ENCODE measurements around the gene MICAL2.

Gene MICAL2

DNA sequence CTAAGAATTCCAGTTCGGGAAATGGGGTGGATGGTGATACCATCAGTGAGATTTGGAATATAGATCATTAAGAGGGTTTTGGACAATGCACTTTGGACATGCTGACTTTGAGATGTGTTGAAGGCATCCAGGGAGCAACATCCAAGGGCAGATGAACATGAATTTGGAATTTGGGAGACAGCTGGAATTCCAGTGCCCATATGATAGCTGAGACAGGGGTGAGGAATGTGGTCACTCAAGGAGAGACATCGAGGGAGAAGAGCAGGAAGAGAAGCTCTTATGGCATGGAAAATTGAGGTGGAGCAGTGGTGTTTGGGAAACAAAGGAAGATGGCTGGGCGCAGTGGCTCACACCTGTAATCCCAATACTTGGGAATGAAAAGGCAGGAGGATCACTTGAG lies 11.8 kb upstream of the MICAL2 start:
- DNase-seq, result no peak

- peak; percentile 48 to 77 (median 62) for DNase-seq
Observed at GRCh38 chr11:12099132-12099873, 11.1 kb upstream of the MICAL2 start.

- DNase-seq, result no peak
Observed at GRCh38 chr11:12100429-12100828, 10.0 kb upstream of the MICAL2 start.

DNA sequence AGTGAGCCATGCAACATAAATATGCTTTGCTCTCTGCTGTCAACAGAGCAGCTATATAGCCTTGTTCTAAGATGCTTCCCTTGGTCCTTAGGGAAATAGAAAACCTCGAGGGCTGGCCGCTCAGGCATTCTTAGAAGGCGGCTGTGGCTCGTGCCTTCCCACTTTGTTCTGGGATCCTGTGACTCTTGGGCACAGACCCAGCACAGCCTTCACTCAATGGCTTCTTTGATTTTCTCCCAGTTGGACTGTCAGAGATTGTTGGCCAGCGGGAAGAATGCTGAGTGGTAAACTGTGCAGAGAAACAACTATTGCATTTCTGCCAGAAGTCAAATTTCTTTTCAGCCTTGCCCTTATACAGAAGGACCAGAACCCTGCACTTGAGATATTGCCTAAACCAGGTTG lies 9.5 kb upstream of the MICAL2 start:
- no peak for DNase-seq

DNA sequence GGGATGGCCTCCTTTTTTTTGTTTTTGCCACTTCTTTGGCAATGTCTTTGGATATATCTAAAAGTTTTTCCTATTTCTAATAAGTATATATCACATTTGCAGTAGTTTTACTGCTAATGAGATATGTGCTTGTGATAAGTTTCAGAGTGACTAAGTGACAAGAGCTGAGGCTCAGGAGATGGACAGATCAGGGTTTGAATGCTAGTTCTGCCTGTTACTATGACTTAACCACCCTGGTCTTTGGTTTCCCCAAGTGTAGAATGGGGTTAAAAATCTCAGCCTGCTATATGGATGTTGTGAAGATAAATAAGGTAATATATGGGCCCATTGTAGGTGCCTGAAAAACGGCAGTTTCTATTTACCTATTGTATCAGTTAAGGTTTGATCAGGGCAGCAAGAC lies 9.1 kb upstream of the MICAL2 start:
- no peak for DNase-seq

DNA sequence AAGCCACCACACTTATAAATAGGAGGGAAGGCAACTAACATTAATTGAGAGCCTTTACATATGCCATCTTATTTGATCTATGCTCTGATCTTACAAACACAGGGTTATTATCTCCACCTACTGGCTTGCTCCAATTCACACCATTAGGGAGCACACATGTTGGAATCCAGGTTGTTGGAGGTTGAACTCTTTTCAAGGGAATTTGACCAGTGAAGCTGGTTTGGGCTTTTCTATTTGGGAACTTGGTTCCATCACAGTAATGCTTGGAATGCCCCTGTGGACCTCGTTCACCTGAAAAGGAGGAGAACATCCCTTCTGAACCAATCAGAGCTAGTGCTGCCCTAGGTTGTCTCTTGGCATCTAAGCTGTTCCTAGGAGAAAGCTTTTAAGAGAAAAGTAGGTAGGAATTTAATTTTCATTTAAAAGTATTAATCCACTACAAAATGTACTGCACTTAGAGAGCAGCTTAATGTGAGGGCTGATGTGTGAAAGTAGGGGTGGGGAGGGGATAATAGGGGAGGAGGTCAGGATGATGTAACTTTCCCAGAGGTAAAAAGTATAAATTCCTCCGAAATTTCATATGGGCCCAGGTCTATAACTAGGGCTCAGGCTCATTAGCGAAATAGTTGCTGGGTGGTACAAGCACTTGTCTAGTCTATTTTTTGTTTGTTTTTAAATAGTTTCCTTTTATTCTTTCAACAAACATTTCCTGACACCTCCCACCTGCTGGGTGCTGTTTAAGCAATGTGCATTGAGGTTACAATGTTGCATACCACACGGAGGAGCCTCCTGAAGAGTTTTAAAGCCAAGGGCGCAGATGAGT lies 7.6 kb upstream of the MICAL2 start:
- DNase-seq, result no peak

DNA sequence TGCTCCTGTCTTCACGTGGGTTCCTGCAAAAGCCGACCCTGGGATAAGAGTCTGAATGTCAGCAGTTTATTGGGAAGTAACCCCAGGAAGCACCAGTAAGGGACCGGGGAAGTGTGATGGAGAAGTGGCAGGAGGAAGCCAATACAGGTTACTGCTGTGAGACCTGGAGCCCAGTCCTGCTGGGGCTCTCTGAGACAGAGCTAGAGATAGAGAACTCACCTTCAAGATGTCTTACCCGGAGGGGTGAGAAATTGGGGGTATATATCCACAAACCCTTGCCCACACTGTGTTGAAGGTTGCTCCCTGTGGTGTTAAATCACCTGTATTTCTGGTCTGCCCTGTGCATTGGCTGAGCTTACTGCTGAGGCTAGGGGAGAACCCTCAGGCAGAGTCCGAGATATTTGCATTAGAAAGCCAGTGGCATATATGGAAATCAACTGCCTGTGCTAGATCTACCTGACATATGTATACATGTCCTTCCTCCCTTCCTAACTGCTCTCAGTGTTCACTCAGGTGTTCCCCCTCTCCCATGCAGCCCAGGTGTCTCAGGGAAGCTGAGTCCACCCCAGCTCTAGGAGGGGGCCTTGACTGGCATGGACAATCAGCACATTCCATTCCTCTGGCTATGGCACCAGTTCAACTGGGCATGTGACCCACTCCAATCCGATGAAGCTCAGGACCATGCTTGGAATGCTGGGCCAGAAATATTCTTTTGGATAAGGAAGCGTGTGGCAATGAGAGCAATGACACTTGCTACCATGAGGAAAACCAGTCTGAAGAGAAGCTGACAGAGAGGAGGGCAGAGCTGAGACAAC lies 6.8 kb upstream of the MICAL2 start:
- no peak for DNase-seq

- peak in 1 of 4 experiments; percentile 32 for DNase-seq
Observed at GRCh38 chr11:12105471-12105870, 4.9 kb upstream of the MICAL2 start.

- no peak for DNase-seq
Observed at GRCh38 chr11:12106101-12106500, 4.3 kb upstream of the MICAL2 start.

DNA sequence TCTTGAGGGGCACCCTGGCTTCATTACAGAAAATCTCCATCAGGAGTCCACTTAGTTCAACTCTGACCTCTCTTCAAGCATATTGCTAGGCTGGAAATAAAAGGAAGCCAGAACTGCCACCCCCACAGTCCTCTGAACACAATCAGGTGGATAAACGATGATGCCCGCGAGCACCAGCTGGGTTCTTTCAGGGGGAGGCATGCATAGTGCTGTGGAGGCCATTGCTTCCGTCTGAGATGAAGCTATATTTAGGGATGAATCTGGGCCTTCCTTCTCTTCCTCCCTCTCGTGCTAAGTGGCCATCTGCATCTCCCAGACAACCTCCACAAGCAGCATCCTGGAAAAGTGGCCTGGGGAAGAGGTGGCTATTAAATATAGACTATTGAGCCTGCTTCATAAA lies 3.9 kb upstream of the MICAL2 start:
- no peak for DNase-seq

GRCh38 chr11:12108875-12109453 lies 1.4 kb upstream of the MICAL2 start:
- DNase-seq, result no peak

DNA sequence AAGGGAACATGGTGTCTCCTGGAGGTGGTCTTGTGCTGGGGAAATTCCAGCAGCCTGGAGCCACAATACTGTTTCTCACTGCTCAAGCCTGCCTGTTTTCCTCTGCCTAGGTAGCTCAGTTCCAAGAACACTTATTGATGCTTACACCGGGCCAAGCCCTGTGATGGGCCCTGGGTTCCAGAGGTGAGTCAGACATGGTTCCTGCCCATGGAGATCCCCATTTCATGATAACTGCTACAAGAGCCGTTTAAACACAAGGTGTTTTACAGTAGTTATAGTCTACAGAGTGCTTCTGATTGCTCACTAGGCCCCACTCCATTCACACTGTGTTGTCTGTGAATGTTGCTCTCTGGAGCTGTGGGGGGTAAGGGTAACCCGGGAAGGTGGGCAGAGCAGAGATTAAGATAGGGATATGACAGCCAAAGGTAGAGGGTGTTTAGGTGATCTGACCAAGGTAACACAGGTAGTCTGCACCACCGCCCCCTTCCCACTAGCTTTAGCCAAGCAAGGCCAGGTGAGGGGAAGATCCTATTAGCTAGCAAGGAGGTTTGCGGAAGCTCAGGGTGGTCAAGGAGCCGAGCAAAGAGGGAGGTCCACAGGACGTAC lies 696 bp upstream of the MICAL2 start:
- no peak for DNase-seq

- peak in 3 of 4 experiments; percentile 43 to 61 (median 58) for DNase-seq
Observed at GRCh38 chr11:12110714-12111548, 541 bp downstream of the MICAL2 start.

DNA sequence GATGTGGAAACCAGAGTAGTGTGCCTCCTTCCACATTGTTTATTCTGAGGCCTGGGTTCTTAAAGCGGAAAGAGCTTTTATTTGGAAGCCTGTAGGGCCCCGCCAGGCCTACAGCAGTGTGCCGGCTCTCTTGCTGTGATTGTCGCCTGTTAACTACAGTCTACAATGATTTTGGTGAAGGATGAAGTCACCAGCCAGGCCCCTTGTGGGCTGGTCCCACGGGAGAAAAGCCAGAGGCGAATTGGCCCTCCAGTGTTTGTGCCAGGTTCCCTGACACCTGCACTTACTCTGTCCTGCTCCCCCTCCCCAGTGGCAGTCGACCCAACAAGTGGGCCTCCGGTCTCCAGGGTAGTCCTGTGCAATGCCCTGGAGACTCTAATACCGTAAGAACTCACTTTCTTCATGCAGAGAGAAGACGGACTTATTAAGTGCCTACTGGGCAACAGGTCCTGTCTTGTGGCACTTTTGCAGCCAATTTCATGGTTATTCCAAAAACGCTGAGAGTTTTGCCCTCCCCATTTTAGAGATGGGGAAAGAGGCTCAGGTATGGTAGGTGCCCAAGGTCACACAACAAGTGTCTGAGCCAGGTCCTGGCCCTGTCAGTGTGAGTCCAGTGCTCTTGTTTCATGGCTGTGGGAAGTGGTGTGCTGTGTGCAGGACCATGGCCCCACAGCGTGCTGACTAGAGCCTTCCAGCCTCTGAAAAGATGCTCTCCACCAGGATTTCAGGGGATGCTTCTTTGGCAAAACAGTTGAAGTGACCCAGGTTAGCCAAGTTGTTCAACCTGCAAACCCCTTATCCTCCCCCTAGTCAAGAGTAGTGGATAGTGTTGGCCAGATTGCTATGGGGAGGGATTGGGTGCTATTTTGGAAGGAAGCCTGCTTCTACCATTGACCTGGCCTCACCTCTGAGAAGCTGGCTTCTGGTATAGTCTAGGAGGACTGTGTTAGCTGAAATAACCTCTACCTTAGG lies 1.4 kb downstream of the MICAL2 start:
- DNase-seq, result no peak

GRCh38 chr11:12112750-12113149 lies 2.4 kb downstream of the MICAL2 start:
- DNase-seq, result no peak

DNA sequence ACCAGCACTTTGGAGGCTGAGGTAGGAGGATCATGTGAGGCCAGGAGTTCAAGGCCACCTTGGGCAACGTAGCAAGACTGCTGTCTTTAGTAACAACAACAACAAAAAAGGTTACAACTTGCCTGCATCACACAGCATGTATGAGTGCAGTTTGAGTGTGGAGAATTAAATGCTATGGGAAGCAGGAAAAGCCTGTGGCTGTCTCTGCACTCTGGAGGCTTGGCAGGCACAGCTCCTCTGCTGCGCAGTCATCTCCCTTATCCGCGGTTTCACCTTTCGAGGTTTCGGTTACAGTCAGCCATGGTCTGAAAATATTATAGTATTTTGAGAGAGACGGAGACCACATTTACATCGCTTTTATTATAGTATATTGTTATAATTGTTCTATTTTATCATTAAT lies 2.9 kb downstream of the MICAL2 start:
- no peak for DNase-seq

DNA sequence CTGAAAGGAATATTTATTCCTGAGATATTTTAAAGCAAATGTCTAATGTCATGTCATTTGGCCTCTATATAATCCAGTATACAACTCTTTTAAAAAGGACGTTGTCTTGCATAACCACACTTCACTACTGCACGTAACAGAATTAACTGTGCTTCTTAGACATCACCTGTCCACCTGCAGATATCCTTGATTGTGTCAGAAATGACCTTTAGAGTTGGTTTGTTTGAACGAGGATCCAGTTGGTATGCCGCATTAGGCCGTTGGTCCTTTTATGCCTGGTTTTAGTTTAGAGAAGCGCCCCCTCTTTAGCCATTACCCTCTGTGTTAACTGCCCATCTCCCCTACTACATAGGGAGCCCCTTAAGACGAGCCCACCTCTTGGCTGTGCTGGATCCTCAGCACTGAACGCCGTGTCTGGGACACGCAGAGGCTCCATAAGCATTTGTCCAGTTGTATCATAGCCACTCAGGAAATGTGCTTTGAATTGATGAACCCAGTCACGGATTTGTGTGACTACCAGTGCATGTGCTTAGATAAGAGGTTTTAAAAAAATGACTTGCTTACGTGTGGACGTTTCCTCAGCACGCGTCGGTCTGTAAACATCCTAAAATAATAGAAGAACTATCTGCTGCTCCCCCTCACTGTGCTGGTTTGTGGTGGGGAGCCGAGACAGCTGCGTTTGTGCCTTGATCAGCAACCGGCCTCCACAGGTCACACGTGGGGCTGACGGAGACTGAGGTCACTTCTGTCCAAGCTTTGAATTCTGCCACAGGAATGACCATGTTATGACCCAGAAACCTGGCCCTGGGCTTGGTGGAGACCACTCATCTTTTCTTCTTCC lies 4.0 kb downstream of the MICAL2 start:
- DNase-seq, result peak in 1 of 4 experiments; percentile 32

DNA sequence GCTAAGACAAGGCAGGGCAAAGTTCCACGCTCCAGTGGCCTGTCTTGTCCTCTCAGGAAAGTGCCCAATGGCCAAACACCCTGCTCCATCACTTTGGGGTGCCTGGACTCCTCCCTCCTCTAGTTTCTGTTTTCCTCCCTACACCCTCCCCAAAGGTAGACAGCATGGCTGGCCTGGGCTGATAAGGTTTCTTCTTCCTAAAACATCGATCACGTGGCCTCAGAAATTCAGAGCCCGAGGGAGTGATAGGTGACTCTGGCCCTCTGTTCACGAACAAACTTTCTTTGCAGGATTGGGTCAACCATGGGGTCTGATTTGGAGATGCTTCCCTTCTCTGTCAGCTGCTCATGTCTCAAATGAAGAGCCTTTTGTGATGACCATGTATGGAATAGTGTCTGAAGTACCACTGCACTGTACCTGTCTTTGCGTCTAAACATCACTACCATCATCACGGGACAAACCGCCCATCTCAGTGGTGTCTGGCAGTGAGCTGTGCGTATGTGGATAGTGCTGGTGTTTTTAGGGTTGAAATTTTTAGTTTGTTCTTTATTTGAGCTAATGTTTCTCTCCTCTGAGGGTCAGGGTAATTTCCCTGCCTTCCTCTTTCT lies 6.1 kb downstream of the MICAL2 start:
- DNase-seq, result no peak

DNA sequence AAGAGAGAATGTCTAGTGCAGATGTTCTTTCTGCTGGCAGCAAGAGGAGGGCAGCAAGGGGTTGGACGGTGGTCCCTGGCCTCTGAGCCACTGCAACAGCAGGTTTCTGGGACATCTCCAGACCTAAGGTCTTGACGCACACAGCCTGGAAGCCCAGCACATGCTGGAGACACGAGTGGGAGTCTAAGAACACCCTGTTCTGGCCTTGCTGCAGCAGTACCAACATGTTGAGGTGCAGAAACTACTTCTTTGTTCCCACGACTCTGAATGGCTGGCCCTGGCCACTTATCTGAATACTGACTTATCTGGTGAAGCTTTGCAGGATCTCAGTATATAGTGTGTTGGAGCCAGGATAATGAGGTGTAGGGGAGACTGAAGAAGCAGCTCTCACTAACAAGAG lies 6.8 kb downstream of the MICAL2 start:
- no peak for DNase-seq
